H1 (cell line): ENCODE results near the gene C3. TPM values are rescaled to one million over a fixed set of nuclear protein-coding genes. Genes with fewer than 3 reads are reported as not detected.

Experiments used
- CTCF ChIA-PET: fragments of 300-600 bp; sonication (Branson Sonifier 250); formaldehyde crosslinking; loops from one replicate; lab custom pipeline; 2021; ENCODE audit not compliant: partially characterized antibody; lab: Charles Lee
- POLR2A ChIA-PET: fragments of 300-600 bp; sonication (Branson Sonifier 250); formaldehyde crosslinking; loops from one replicate; lab custom pipeline; 2021; ENCODE audit warnings: inconsistent platforms; ENCODE audit not compliant: partially characterized antibody; lab: Charles Lee
- DNase-seq, 2 experiments: peaks; one replicate each; pipeline versions ENCODE4 v3.0.0 to v3.0.0-alpha.2; 2010 to 2022; ENCODE audit warnings: low spot score in 2 of 2, low read depth in 1 of 2, mixed read lengths in 1 of 2
- FAIRE-seq: peaks from 2 replicates; lab custom pipeline; 2011; peaks lifted over from hg19 to GRCh38; lab: Jason Lieb, UNC
- H2AFZ ChIP-seq: 2 replicates; pipeline ENCODE4 v1.8.1; 2012; ENCODE audit warnings: low read length, inconsistent platforms
- H2AK5ac ChIP-seq: 2 replicates; pipeline ENCODE4 v1.6.1; 2013; ENCODE audit warnings: low read depth, low read length
- H2BK120ac ChIP-seq: replicated peaks from 2 replicates; pipeline ENCODE3; 2013; ENCODE audit warnings: low read depth, low read length, inconsistent platforms
- H2BK12ac ChIP-seq: 2 replicates; pipeline ENCODE4 v1.6.1; 2013; ENCODE audit warnings: low read depth, low read length
- H2BK15ac ChIP-seq: 2 replicates; pipeline ENCODE4 v1.6.1; 2013; ENCODE audit warnings: low read length
- H2BK20ac ChIP-seq: 2 replicates; pipeline ENCODE4 v1.6.1; 2013; ENCODE audit warnings: low read length
- H2BK5ac ChIP-seq: 2 replicates; pipeline ENCODE4 v1.6.1; 2013; ENCODE audit warnings: low read depth, low read length
- H3K14ac ChIP-seq: 2 replicates; pipeline ENCODE4 v1.6.1; 2013; ENCODE audit warnings: inconsistent platforms; ENCODE audit not compliant: insufficient read length
- H3K18ac ChIP-seq: 2 replicates; pipeline ENCODE4 v1.6.1; 2013; ENCODE audit warnings: low read length; ENCODE audit errors: extremely low read depth
- H3K23ac ChIP-seq: 2 replicates; pipeline ENCODE4 v1.6.1; 2013; ENCODE audit warnings: inconsistent platforms; ENCODE audit not compliant: insufficient read length
- H3K23me2 ChIP-seq: 2 replicates; pipeline ENCODE4 v1.6.1; 2013; ENCODE audit warnings: low read depth, low read length
- H3K27ac ChIP-seq: 2 replicates; pipeline ENCODE4 v1.6.1; 2011; ENCODE audit warnings: low read depth, low read length, inconsistent platforms
- H3K27me3 ChIP-seq, 4 experiments: replicated peaks in 1 of 4; 1 replicate in 1 of 4; 2 replicates in 3 of 4; pipeline versions ENCODE4 v1.6.1 to v1.8.1; 2011 to 2013; ENCODE audit warnings: low read length in 3 of 4, mild to moderate bottlenecking in 3 of 4, inconsistent platforms in 2 of 4, mixed read lengths in 2 of 4, moderate library complexity in 1 of 4; ENCODE audit not compliant: control insufficient read depth in 3 of 4, insufficient read depth in 3 of 4; ENCODE audit errors: extremely low read depth in 1 of 4
- H3K36me3 ChIP-seq, 4 experiments: 2 replicates each; pipeline versions ENCODE4 v1.6.1 to v1.8.1; 2011 to 2013; ENCODE audit warnings: mild to moderate bottlenecking in 4 of 4, low read length in 3 of 4, moderate library complexity in 2 of 4, control low read depth in 1 of 4, inconsistent platforms in 1 of 4; ENCODE audit not compliant: insufficient read depth in 4 of 4, control insufficient read depth in 2 of 4
- H3K4ac ChIP-seq: replicated peaks from 2 replicates; pipeline ENCODE3; 2013; ENCODE audit warnings: low read length, low read depth, mixed read lengths, inconsistent platforms; ENCODE audit not compliant: insufficient read length
- H3K4me1 ChIP-seq, 4 experiments: replicated peaks in 1 of 4; 1 replicate in 1 of 4; 2 replicates in 3 of 4; pipeline versions ENCODE4 v1.6.1 to v1.8.1; 2011 to 2013; ENCODE audit warnings: low read length in 3 of 4, inconsistent platforms in 2 of 4, mixed read lengths in 1 of 4; ENCODE audit not compliant: insufficient read depth in 4 of 4, control insufficient read depth in 3 of 4
- H3K4me2 ChIP-seq, 2 experiments: 2 replicates each; pipeline versions ENCODE4 v1.6.1 to v1.8.1; 2011 to 2013; ENCODE audit warnings: low read depth in 2 of 2, low read length in 2 of 2, control low read depth in 1 of 2, inconsistent platforms in 1 of 2, mild to moderate bottlenecking in 1 of 2; ENCODE audit not compliant: insufficient read depth in 1 of 2
- H3K4me3 ChIP-seq, 4 experiments: fragments of 200-600, 300-600 bp in 1 of 4; sonication (generic), shearing (Covaris generic), sonication (Bioruptor Twin) in 1 of 4; 2 replicates each; pipeline versions ENCODE4 v1.5.1 to v1.8.1; 2011 to 2016; ENCODE audit warnings: low read length in 4 of 4, low read depth in 3 of 4, control low read depth in 2 of 4, inconsistent platforms in 2 of 4, mild to moderate bottlenecking in 2 of 4, mixed read lengths in 1 of 4, moderate library complexity in 1 of 4; ENCODE audit not compliant: insufficient read depth in 2 of 4; ENCODE audit errors: extremely low read depth in 1 of 4
- H3K56ac ChIP-seq: replicated peaks from 2 replicates; pipeline ENCODE3; 2013; ENCODE audit warnings: low read depth, mild to moderate bottlenecking, mixed read lengths, low read length, inconsistent platforms; ENCODE audit not compliant: insufficient read length
- H3K79me1 ChIP-seq: 2 replicates; pipeline ENCODE4 v1.6.1; 2013; ENCODE audit warnings: low read depth, low read length, control low read depth
- H3K79me2 ChIP-seq, 2 experiments: 2 replicates each; pipeline versions ENCODE4 v1.6.1 to v1.8.1; 2012 to 2013; ENCODE audit warnings: low read length in 2 of 2, mild to moderate bottlenecking in 2 of 2, inconsistent platforms in 1 of 2; ENCODE audit not compliant: insufficient read depth in 2 of 2, control insufficient read depth in 1 of 2
- H3K9ac ChIP-seq, 4 experiments: replicated peaks in 1 of 4; 1 replicate in 1 of 4; 2 replicates in 3 of 4; pipeline versions ENCODE4 v1.6.1 to v1.8.1; 2011 to 2013; ENCODE audit warnings: low read depth in 3 of 4, low read length in 3 of 4, control low read depth in 2 of 4, mild to moderate bottlenecking in 2 of 4, moderate library complexity in 2 of 4, inconsistent platforms in 1 of 4; ENCODE audit errors: extremely low read depth in 1 of 4
- H3K9me3 ChIP-seq, 2 experiments: 2 replicates each; pipeline versions ENCODE4 v1.6.1 to v1.8.1; 2012 to 2013; ENCODE audit warnings: mild to moderate bottlenecking in 2 of 2, moderate library complexity in 2 of 2, control low read depth in 1 of 2, inconsistent platforms in 1 of 2, low read depth in 1 of 2, low read length in 1 of 2, mixed read lengths in 1 of 2; ENCODE audit not compliant: insufficient read depth in 2 of 2
- H4K20me1 ChIP-seq, 2 experiments: replicated peaks in 1 of 2; 2 replicates each; pipeline versions ENCODE3 to v1.8.1; 2011 to 2013; ENCODE audit warnings: inconsistent platforms in 2 of 2, low read length in 2 of 2, mild to moderate bottlenecking in 1 of 2; ENCODE audit not compliant: insufficient read depth in 2 of 2, control insufficient read depth in 1 of 2
- H4K5ac ChIP-seq: 2 replicates; pipeline ENCODE4 v1.6.1; 2013; ENCODE audit warnings: low read length, low read depth, mixed read lengths, inconsistent platforms; ENCODE audit not compliant: insufficient read length
- H4K8ac ChIP-seq: 2 replicates; pipeline ENCODE4 v1.8.0; 2013; ENCODE audit warnings: mild to moderate bottlenecking, moderate library complexity, low read length, inconsistent platforms; ENCODE audit not compliant: insufficient read depth; ENCODE audit errors: extremely low read depth
- H4K91ac ChIP-seq: replicated peaks from 2 replicates; pipeline ENCODE3; 2013; ENCODE audit warnings: low read length, mixed read lengths, inconsistent platforms; ENCODE audit not compliant: insufficient read length
- ASH2L ChIP-seq: fragments of 200-600, 300-600 bp; sonication (generic); IDR thresholded peaks from one replicate; pipeline ENCODE4 v1.7.1; 2017; ENCODE audit warnings: low read length
- ATF3 ChIP-seq: IDR thresholded peaks from 2 replicates; pipeline ENCODE4 v1.6.1; 2011; ENCODE audit warnings: low read depth, mild to moderate bottlenecking, low read length; ENCODE audit not compliant: insufficient read depth
- BRCA1 ChIP-seq: IDR thresholded peaks from 2 replicates; pipeline ENCODE4 v1.6.1; 2012; ENCODE audit warnings: low read depth, low read length, improper control_type of control experiment
- CHD2 ChIP-seq: IDR thresholded peaks from 2 replicates; pipeline ENCODE4 v1.6.1; 2012; ENCODE audit warnings: low read length, improper control_type of control experiment
- EP300 ChIP-seq, 2 experiments: IDR thresholded peaks; 1 replicate in 1 of 2; 2 replicates in 1 of 2; pipeline ENCODE4 v1.6.1; 2011 to 2012; ENCODE audit warnings: low read depth in 2 of 2, low read length in 2 of 2, mild to moderate bottlenecking in 2 of 2, borderline replicate concordance in 1 of 2, inconsistent platforms in 1 of 2, moderate library complexity in 1 of 2
- JUND ChIP-seq: IDR thresholded peaks from 2 replicates; pipeline ENCODE4 v1.6.1; 2011; ENCODE audit warnings: mild to moderate bottlenecking, improper control_type of control experiment, low read length
- RAD21 ChIP-seq, 2 experiments: IDR thresholded peaks in 1 of 2; conservative IDR thresholded peaks in 1 of 2; 2 replicates each; pipeline ENCODE4 v1.6.1; 2011; ENCODE audit warnings: low read depth in 2 of 2, low read length in 2 of 2, improper control_type of control experiment in 1 of 2, inconsistent platforms in 1 of 2, mild to moderate bottlenecking in 1 of 2, moderate library complexity in 1 of 2
- SIN3A ChIP-seq, 2 experiments: IDR thresholded peaks in 1 of 2; conservative IDR thresholded peaks in 1 of 2; 2 replicates each; pipeline ENCODE4 v1.6.1; 2011 to 2012; ENCODE audit warnings: low read length in 2 of 2, improper control_type of control experiment in 1 of 2, low read depth in 1 of 2, mild to moderate bottlenecking in 1 of 2
- SP4 ChIP-seq: IDR thresholded peaks from 2 replicates; pipeline ENCODE4 v1.6.1; 2012; ENCODE audit warnings: low read length, inconsistent platforms
- WGBS, 2 experiments: shearing (Covaris generic) in 1 of 2; methylation state at CpG; one replicate each; pipeline versions ENCODE4 v1.1.6 to v1.1.7; 2013 to 2015; ENCODE audit warnings: low lambda C conversion rate in 2 of 2, mixed read lengths in 2 of 2, inconsistent platforms in 1 of 2, low coverage in 1 of 2, missing lambda C conversion rate in 1 of 2; ENCODE audit not compliant: insufficient replicate concordance in 2 of 2, insufficient coverage in 1 of 2, insufficient read length in 1 of 2; ENCODE audit errors: extremely low coverage in 1 of 2, missing lambda C conversion rate in 1 of 2; 5-methylcytosine and 5-hydroxymethylcytosine counted together
- polyA plus RNA-seq, 7 experiments: library from polyadenylated mRNA; depleted of rRNA in 3 of 7; stranded (reverse) in 5 of 7; unstranded in 2 of 7; fragments of >200 nt in 5 of 7; fragments of 200-250 nt in 2 of 7; gene quantifications; 1 replicate in 5 of 7; 2 replicates in 1 of 7; 4 replicates in 1 of 7; pipeline versions ENCODE4 v1.2.1 to v1.2.3, GENCODE V29; 2011 to 2013; ENCODE audit warnings: missing spikeins in 2 of 7, mixed read lengths in 2 of 7
- total RNA-seq: library from RNA; stranded (reverse); fragmentation: NEBNext Ultra II Directional; extraction: Animal tissue kit (Norgen Biotek cat#: 25700); gene quantifications from 2 replicates; pipeline ENCODE4 v1.2.1, GENCODE V29; 2021

C3 gene
- total and polyA plus RNA-seq, 2 of the 8 experiments (the other 6 are each of a cell fraction or from before 2014, with no cell fraction given) = 6.4 to 12.8 TPM

GRCh38 chr19:6753178-6754031, 33.0 kb upstream of the C3 start:
- Histone ChIP-seq H2BK120ac (no peak overlapping the region), H3K4me1 (peaks cover 0 to 7% (median 5%) of the 10 kb centered on the region in 4 experiments; a peak in 6 of 7 replicates), H3K9me3 (no peaks in the 10 kb centered on the region), H2BK5ac (peak overlapping the region; percentile 91; the same call in 1 of the 2 replicates), H3K79me1 (no peaks in the 10 kb centered on the region), H2BK15ac (0 out of 2 replicates have a peak overlapping the region, but pooled peaks have one; percentile 61), H3K4me3 (peak overlapping the region; percentile 11 to 61 (median 47)), H3K56ac (no peak overlapping the region), H4K91ac (peak overlapping the region; percentile 5), H4K5ac (no peak overlapping the region), H3K9ac (peak overlapping the region in 2 of 4 experiments; percentile 56 to 65; a peak in 4 of 7 replicates), H2BK12ac (peak overlapping the region; percentile 39; the same call in 1 of the 2 replicates), H3K23me2 (peaks cover 2% of the 10 kb centered on the region; the same call in 1 of the 2 replicates), H3K79me2 (no peaks in the 10 kb centered on the region), H2AFZ (no peak overlapping the region), H2BK20ac (peak overlapping the region; percentile 80; the same call in 1 of the 2 replicates), H3K4me2 (peak overlapping the region; percentile 10 to 71), H3K23ac (no peak overlapping the region), H3K36me3 (peaks cover 12 to 36% (median 21%) of the 10 kb centered on the region in 4 experiments), H3K4ac (no peak overlapping the region), H4K8ac (peak overlapping the region; percentile 45; the same call in 1 of the 2 replicates), H3K27me3 (no peaks in the 10 kb centered on the region), H2AK5ac (no peak overlapping the region), H4K20me1 (peaks cover 0 to 3% of the 10 kb centered on the region in 2 experiments), H3K27ac (peak overlapping the region; percentile 82), H3K14ac (no peak overlapping the region), H3K18ac (peak overlapping the region; percentile 90)
- ChIA-PET CTCF (interaction anchor here (0.7 to 2.7 kb wide), 7 partner anchors 15 to 110 kb away, joined by 3 to 19 read pairs (median 8); partner anchors contain the start of genes GPR108 and SH2D3A), POLR2A (interaction anchor here (0.7 to 8.0 kb wide), 10 partner anchors 12 to 527 kb away, joined by 3 to 110 read pairs (median 4); partner anchors contain the start of genes GPR108, SH2D3A, TNFSF9 and TRIP10)
- peak; percentile 96 for FAIRE-seq
- peak; percentile 97 to 100 for DNase-seq
- 4% methylated on average over 45 of the region's 50 CpGs; no CpG with 5 or more reads in 1 of the 2 experiments for WGBS, 2 experiments
- TF ChIP-seq SP4 (peak; percentile 92), EP300 (IDR thresholded peaks at IDR 0.05; ENCODE audit: borderline replicate concordance in 1 of 2, low read depth in 2 of 2, low read length in 2 of 2) (0 out of 3 replicates have a peak, but pooled peaks of 1 of the 2 experiments have one; percentile 3), RAD21 (IDR thresholded peaks at IDR 0.05 in 1 of 2, conservative IDR thresholded peaks at IDR 0.05 in 1 of 2; ENCODE audit: low read depth in 2 of 2, low read length in 2 of 2) (peak; percentile 54), ASH2L (peak; percentile 56), JUND (no peak), CHD2 (0 out of 2 replicates have a peak, but pooled peaks have one; percentile 17), ATF3 (peak; percentile 62; the same call in 1 of the 2 replicates), BRCA1 (no peak), SIN3A (conservative IDR thresholded peaks at IDR 0.05 in 1 of 2, IDR thresholded peaks at IDR 0.05 in 1 of 2; ENCODE audit: low read depth in 1 of 2, low read length in 2 of 2) (peak in 1 of 2 experiments; percentile 20; a peak in 1 of 4 replicates)
